GM21737 (cell line): ENCODE measurements around the gene FZD8.
"Not testable (repeated sequence)": the region's sequence is repeated elsewhere in the genome, so short reads cannot be mapped to it uniquely, and the experiment has no call there.

Experiments used
- ATAC-seq: cut with Tn5 transposase; IDR thresholded peaks from one replicate; pipeline ENCODE4 v1.9.1; 2021; ENCODE audit warnings: mild to moderate bottlenecking, moderate library complexity; ENCODE audit not compliant: unreplicated experiment

The FZD8 gene

GRCh38 chr10:35642035-35642792 lies at the start of gene FZD8:
TSS of gene FZD8 (minus strand) at chr10:35642296. CDS start at chr10:35641429, 867 bp downstream.
- peak; percentile 94 for ATAC-seq

GRCh38 chr10:35691522-35692236 lies 49.6 kb upstream of the FZD8 start:
- no peak for ATAC-seq

GRCh38 chr10:35690534-35690933 lies 48.4 kb upstream of the FZD8 start:
- no peak for ATAC-seq

GRCh38 chr10:35685858-35686257 lies 43.8 kb upstream of the FZD8 start:
- ATAC-seq, result not testable (repeated sequence)

- no peak for ATAC-seq
These were observed 43.3 kb upstream of the FZD8 start for GRCh38 chr10:35685402-35685801.

- ATAC-seq, result no peak
These were observed 42.5 kb upstream of the FZD8 start for GRCh38 chr10:35684586-35684985.

GRCh38 chr10:35675846-35676245 lies 33.8 kb upstream of the FZD8 start:
- ATAC-seq, result no peak

GRCh38 chr10:35674843-35675242 lies 32.7 kb upstream of the FZD8 start:
- ATAC-seq, result no peak

GRCh38 chr10:35668865-35669650 lies 27.0 kb upstream of the FZD8 start:
- ATAC-seq, result no peak

- no peak for ATAC-seq
These were observed 25.9 kb upstream of the FZD8 start for GRCh38 chr10:35667971-35668370.

- ATAC-seq, result no peak
These were observed 25.3 kb upstream of the FZD8 start for GRCh38 chr10:35667270-35667889.

GRCh38 chr10:35661236-35661635 lies 19.1 kb upstream of the FZD8 start:
- no peak for ATAC-seq

GRCh38 chr10:35659456-35659855 lies 17.4 kb upstream of the FZD8 start:
- ATAC-seq, result no peak

- ATAC-seq, result no peak
These were observed 15.5 kb upstream of the FZD8 start for GRCh38 chr10:35657621-35658020.

GRCh38 chr10:35652824-35653223 lies 10.7 kb upstream of the FZD8 start:
- ATAC-seq, result no peak

- ATAC-seq, result no peak
These were observed 8.8 kb upstream of the FZD8 start for GRCh38 chr10:35650894-35651293.

GRCh38 chr10:35644050-35644950 lies 2.2 kb upstream of the FZD8 start:
- ATAC-seq, result no peak

GRCh38 chr10:35643151-35644049 lies 1.3 kb upstream of the FZD8 start:
- no peak for ATAC-seq

GRCh38 chr10:35642793-35643114 lies 658 bp upstream of the FZD8 start:
- ATAC-seq, result no peak
